VCaP (cell line): ENCODE data around the gene ARTN.

Experiments used
- H3K27ac ChIP-seq: fragments of 450-650 bp; 2 replicates; pipeline ENCODE4 v1.5.1; 2017
- TF ChIP-seq, protein P1 (sequence below): fragments of 450-650 bp; conservative IDR thresholded peaks from 2 replicates; pipeline ENCODE4 v1.5.1; 2017; ENCODE audit warnings: mild to moderate bottlenecking, moderate library complexity

ARTN gene

DNA sequence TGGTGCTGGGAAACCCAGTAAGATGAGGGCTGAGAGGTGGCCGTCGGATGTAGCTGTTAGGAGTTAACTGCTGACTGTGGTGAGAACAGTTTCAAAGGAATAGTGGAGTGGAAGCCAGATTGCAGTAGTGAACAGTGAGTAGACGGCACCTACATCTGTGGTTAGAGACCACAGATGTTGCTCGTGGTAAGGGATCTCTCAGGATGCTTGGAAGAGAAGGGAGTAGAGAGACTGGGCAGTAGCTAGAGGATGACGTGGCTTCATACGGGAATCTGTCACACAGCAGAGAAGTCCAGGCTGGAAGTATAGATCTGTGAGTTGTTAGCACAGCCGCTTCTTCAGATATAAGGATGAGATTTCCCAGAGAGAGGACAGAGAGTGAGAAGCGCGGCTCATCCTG lies 7.8 kb upstream of the ARTN start:
- no peak overlapping the region for H3K27ac ChIP-seq
- TF ChIP-seq, protein P1, sequence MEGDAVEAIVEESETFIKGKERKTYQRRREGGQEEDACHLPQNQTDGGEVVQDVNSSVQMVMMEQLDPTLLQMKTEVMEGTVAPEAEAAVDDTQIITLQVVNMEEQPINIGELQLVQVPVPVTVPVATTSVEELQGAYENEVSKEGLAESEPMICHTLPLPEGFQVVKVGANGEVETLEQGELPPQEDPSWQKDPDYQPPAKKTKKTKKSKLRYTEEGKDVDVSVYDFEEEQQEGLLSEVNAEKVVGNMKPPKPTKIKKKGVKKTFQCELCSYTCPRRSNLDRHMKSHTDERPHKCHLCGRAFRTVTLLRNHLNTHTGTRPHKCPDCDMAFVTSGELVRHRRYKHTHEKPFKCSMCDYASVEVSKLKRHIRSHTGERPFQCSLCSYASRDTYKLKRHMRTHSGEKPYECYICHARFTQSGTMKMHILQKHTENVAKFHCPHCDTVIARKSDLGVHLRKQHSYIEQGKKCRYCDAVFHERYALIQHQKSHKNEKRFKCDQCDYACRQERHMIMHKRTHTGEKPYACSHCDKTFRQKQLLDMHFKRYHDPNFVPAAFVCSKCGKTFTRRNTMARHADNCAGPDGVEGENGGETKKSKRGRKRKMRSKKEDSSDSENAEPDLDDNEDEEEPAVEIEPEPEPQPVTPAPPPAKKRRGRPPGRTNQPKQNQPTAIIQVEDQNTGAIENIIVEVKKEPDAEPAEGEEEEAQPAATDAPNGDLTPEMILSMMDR, result no peak

DNA sequence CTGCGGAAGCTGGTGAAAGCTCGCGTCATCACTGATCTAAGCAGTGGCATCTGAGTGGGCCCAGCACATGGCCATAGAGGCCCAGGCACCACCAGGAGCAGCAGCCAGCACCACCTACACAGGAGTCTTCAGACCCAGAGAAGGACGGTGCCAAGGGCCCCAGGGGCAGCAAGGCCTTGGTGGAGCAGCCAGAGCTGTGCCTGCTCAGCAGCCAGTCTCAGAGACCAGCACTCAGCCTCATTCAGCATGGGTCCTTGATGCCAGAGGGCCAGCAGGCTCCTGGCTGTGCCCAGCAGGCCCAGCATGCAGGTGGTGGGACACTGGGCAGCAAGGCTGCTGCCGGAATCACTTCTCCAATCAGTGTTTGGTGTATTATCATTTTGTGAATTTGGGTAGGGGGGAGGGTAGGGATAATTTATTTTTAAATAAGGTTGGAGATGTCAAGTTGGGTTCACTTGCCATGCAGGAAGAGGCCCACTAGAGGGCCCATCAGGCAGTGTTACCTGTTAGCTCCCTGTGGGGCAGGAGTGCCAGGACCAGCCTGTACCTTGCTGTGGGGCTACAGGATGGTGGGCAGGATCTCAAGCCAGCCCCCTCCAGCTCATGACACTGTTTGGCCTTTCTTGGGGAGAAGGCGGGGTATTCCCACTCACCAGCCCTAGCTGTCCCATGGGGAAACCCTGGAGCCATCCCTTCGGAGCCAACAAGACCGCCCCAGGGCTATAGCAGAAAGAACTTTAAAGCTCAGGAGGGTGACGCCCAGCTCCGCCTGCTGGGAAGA lies 3.2 kb upstream of the ARTN start:
- no peak overlapping the region for H3K27ac ChIP-seq
- TF ChIP-seq, protein P1, result peak; percentile 69

GRCh38 chr1:43930949-43931275 lies 2.7 kb upstream of the ARTN start:
- TF ChIP-seq, protein P1, result no peak
- H3K27ac ChIP-seq, result no peak overlapping the region

- H3K27ac ChIP-seq, result no peak overlapping the region
- TF ChIP-seq, protein P1, result no peak
Observed at GRCh38 chr1:43931711-43932660, 1.6 kb upstream of the ARTN start.

- no peak overlapping the region for H3K27ac ChIP-seq
- TF ChIP-seq, protein P1, result no peak
Observed at GRCh38 chr1:43932786-43933385, 715 bp upstream of the ARTN start.

- TF ChIP-seq, protein P1, result peak; percentile 76
- peak overlapping the region; percentile 95 for H3K27ac ChIP-seq
Observed at GRCh38 chr1:43934101-43934985, 742 bp downstream of the ARTN start.
